Right renal pelvis (tissue), 4 donors: ENCODE results near the gene TP53TG5. TPM values are rescaled to one million over a fixed set of nuclear protein-coding genes. Genes with fewer than 3 reads are reported as not detected.

ENCODE experiments used
- DNase-seq, 4 donors: peaks; one replicate each; pipeline ENCODE4 v3.0.0-alpha.2; 2013; ENCODE audit warnings: low read depth in 4 of 4, low spot score in 3 of 4, missing footprints in 1 of 4
- polyA plus RNA-seq, 4 donors: library from polyadenylated mRNA; unstranded; fragments of 120-200 nt; gene quantifications; one replicate each; pipeline ENCODE4 v1.2.1, GENCODE V29; 2013; ENCODE audit not compliant: insufficient read length in 4 of 4

Gene TP53TG5
- polyA plus RNA-seq, 4 donors = 0.94 to 1.6 (median 1.2) TPM

DNA sequence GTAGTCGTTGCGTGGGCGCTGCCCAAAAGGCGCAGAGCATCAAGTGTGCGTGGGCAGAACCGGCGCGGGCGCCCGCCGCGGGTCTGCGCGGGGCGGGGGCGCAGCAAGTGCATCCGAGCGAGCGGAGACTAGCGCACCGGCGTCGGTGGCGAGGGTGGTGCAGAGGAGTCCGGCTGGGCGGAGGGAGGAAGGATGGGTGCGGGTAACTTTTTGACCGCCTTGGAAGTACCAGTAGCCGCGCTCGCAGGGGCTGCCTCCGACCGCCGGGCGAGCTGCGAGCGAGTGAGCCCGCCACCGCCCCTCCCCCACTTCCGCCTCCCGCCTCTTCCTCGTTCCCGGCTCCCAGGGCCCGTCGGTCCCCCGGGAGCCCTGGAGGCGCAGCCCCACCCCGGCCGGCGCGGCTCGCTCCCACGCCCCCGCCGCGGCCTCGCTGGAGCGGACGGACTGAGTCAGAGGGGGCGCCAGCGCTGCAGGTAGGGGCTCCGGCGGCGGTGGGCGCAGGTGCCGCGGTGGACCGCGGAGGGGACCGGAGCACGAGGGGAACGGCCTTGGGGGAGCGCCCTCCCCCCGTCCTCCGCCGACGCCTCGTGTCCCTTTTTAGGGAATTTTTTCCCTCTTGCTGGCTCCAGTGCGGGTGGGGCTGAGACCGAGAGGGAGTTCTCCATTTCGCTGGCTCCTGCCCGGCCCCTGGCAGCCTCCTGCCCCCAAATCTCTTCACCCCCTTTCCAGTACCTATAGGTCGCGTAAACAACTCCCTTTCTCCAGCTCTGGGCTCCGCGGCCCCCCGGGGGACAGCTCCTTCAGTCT is 28.3 kb upstream of the TP53TG5 start:
- peak in 2 of 4 donors; percentile 21 to 22 for DNase-seq

DNA sequence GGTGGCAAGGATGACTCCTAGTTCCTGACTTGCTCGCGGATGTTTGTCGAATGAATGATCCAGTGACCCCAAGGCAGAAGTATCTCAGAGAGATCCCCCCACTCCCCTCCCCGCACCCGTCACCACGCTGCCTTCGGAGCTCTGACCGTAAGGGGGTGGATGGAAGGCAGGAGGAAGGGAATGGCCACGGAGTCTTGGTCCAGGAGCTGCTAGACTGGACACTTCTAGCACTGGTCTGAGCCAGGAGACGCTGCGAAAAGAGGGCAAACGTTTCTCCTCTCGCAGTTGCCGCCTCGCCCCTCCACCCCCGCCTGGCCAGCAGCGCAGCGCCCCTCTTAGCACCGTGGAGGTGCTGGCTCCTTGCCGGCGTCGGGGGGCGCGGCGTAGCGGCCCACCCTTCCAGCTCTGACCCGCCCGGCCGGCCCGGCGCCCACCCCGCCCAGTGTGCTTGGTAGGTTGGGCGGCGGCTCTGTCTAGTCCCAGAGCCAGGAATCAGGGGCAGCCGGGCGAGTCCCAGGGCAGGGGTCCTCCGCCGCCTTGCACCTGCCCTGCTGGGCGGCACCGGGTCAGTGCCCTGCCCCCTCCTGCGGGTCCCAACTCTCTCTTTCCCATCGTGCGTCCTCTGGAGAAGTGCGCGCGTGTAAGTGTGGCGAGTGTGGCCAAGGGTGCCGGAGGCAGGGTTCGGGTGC is 27.6 kb upstream of the TP53TG5 start:
- DNase-seq = peak in 1 of 4 donors; percentile 10

DNA sequence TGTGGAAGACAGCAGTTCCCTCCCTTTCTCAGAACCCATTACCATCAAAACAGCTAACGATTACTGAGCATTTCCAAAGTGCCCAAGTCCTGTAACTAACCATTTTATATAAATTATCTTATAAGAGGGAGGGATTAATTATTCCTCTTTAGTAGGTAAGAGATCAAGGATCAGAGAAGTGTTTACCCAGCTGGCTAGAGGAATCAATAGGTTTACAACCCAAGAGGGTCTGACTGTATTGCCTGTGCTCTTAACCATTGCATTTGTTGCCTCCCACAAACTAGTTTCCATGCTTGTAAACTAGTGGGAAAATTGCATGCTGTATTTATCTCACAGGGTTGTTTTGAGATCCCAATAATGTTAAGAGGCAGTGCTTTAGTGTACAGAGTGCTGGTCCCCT is 26.3 kb upstream of the TP53TG5 start:
- no peak for DNase-seq

DNA sequence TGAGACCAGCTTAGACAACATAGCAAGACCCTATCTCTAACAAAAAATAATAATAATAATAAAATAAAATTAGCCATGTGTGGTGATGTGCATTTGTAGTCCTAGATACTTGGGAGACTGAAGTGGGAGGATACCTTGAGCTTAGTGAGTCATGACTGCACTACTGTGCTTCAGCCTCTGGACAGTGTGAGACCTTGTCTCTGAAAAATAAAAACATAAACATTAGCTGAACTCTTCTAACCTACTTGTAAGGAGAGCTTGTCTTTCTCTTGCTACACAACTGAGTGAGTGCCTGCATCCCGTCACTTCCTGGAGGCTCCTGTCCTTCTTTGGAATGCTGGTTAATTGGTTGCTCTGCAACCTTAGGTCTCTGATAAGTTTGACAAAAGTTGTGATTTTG is 24.8 kb upstream of the TP53TG5 start:
- no peak for DNase-seq

GRCh38 chr20:45400346-45401031 is 22.4 kb upstream of the TP53TG5 start:
- DNase-seq = no peak

- DNase-seq = no peak
Observed at GRCh38 chr20:45399018-45399417, 20.9 kb upstream of the TP53TG5 start.

DNA sequence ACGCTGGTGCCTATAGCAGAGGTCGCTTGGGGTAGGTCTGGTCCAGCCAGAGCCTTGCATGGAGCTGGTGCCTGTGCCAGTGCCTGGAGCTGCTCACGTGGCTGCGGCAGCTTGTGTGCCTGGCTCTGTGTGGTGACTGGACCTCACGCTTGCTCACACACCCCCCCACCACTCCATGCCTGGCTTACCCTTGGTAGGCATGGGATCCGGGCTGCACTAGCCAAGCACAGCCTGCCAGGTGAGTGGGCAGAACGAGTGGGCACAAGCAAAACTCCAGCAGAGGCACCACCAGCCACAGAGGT is 16.9 kb upstream of the TP53TG5 start:
- no peak for DNase-seq

- DNase-seq = no peak
Observed at GRCh38 chr20:45394221-45395113, 16.3 kb upstream of the TP53TG5 start.

DNA sequence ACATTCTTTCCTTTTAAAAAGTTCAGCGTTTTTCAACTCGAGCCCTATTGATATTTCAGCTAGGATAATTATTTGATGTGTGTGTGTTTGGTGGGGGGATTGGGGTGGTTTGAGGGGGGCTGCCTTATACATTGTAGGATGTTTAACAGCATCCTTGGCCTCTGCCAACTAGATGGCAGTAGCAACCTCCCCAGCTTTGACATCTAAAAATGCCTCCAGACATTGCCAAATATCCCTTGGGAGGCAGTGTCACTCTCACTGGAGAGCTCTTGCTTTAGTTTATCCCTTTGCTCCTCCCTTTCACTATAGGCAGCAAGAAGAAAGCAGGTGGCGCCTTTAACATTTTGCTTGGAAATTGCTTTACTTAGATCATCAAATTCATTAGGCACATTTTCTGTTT is 14.6 kb upstream of the TP53TG5 start:
- DNase-seq = no peak

GRCh38 chr20:45391559-45391958 is 13.4 kb upstream of the TP53TG5 start:
- no peak for DNase-seq

DNA sequence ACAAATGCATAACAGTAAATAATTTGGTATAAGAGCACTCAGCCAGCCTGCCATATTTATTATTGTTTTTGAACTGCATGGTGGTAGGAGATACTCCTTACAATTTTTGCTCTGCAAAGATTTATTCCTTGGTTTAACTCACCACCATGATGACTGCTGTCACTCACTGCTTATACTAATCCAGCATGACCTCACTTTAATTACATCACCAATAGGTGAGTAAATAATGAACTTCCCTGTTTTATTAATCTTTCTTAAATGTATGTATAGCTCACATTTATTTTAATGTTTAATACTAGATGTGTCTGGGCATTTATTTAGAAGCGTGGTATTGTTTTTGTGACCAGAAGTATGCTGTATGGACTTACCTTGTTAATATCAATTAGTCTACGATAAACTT is 12.8 kb upstream of the TP53TG5 start:
- DNase-seq = no peak

GRCh38 chr20:45387274-45387673 is 9.1 kb upstream of the TP53TG5 start:
- no peak for DNase-seq

GRCh38 chr20:45377269-45377668 is 856 bp downstream of the TP53TG5 start:
- peak in 2 of 4 donors; percentile 34 to 36 for DNase-seq

DNA sequence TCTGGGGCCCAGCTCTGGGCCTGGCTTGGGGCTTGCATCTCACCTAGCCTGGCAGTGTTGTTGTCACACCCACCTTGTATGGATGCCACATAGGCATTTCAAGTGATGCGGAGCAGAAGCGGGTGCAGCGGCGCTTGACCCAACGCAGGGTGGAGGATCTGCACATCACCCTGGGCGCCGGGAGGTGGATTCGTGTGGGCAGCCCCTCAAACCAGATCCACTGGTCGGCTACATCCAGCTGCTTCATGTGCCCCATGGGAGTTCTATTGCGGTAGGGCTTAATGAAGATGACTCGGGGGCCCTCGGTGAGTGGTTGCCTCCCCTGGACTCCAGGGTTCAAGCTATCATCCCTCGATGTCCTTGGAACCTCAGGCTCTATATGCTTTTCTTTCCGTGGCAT is 3.2 kb downstream of the TP53TG5 start:
- no peak for DNase-seq

DNA sequence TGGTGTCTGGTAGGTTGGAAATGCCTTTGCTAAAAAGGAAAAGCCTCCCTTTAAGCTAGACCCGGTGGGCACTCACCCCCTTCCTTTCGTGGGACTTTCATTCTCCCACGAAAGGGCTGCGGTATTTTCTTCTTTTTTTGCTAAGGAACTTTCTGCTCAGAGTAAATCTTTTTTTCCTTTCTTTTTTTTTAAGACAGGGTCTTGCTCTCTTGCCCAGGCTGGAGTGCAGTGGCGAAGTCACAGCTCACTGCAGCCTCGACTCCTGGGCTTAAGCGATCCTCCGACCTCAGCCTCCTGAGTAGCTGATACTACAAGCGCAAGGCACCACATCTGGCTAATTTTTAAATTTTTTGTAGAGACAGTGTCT is 4.0 kb downstream of the TP53TG5 start:
- no peak for DNase-seq

DNA sequence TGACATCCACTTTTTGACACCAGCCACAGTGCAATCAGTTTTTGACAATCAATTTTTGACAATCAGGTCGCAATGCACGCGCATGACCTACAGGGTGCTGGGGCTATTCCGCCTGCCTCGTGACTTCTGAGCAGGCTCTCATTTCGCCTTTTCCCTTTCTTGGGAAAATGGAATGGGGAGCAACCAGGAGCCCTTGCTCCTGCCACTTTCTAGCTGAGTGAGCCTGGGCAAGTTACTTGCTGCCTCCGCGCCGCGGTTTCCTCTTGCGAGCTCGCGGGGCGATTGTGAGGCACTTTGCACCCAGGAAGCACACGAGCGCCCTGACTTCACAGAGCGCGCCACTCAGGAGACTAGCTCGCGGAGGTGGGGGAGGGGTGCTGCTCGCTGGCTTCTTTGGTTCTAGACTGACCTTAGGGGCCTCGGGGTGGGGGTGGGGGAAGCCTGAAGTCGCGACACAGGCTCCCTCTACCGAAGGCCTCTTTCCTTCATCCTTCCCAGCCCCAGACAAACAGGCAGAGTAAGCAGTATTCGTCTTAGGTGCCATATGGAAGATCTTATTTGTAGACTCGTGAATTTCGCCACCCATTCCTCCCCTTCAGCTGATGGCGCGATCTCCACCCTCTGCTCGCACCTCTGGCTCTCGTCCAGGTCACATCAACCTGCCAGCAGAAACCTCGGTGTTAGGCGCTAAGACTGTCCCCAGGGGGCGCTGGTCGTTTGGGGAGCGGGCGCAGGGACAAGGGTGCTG is 4.6 kb downstream of the TP53TG5 start:
- DNase-seq = peak; percentile 62 to 78 (median 74)

DNA sequence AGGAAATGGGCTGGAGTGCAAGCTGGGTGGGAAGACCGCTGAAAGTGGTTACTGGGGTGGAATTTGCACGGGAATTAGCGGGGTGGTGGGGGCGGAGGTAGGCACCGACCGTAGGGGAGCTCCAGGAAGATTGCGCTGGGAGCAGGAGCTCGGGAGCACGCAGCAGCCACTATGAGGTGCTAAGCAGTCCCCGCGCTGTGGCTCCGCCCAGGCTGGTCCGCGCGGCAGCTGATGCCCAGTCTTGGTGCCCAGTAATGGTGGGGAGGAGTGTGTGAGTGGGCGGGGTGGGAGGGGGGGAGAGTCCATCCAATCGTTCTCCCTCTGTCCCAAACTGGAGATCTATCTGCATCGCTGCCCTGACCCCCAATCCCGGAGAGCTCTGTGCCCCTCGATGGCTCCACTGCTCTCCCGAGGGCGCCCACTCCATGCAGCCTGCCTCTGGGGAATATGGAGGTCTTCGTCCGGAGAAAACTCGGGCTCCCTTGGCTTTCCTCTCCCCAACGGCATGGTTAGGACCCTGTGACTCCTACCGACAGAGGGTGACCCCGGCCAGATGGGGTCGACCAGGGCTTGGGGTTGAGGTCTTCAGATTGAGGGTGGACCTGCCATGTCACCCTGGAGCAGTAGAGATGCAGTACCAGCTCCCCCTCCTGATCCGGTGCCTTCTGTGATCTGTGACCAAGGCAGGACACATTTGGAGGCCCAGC is 5.3 kb downstream of the TP53TG5 start:
- no peak for DNase-seq

DNA sequence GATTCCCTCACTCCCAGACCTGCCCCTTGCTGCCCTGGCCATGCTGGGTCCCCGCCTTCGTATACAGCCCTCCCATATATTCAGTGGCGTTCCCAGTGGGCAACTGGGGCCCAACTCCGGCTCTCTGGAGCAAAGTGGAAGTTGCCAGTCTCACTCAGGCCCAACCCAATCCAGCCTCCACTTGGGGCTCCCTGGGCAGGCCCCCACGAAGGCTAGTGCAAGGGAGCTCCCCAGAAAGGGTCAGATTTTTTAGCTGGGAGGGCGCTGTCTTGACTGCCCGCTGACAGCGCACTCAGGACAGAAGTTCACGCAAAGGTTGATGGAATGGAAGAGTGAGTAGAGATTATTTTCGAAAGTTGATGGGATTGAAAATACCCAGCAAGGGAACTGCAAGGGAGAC is 5.9 kb downstream of the TP53TG5 start:
- DNase-seq = no peak

- DNase-seq = no peak
Observed at GRCh38 chr20:45370571-45371160, 7.5 kb downstream of the TP53TG5 start.
